ENCODE results near the gene LZTR1.

Gene LZTR1

GRCh38 chr22:20980523-20980922 is 1.6 kb upstream of the LZTR1 start:
- Histone ChIP-seq H3K27ac (replicated peaks; ENCODE audit: low read length) (no peak overlapping the region), H3K18ac (ENCODE audit: low read length) (peak overlapping the region; percentile 67), H2AFZ (ENCODE audit: low read length) (no peak overlapping the region), H3K4me2 (ENCODE audit: insufficient read depth, low read length, poor library complexity, severe bottlenecking) (no peak overlapping the region), H2BK15ac (ENCODE audit: low read length) (peak overlapping the region; percentile 81), H3K4me3 (ENCODE audit: low read length in 2 of 2) (peak overlapping the region in 1 of 2 donors; percentile 98), H2BK5ac (ENCODE audit: low read length) (no peak overlapping the region), H3K4ac (ENCODE audit: low read length) (no peak overlapping the region), H4K91ac (ENCODE audit: low read depth, low read length, poor library complexity) (peak overlapping the region; percentile 2), H4K8ac (ENCODE audit: low read depth, low read length) (no peak overlapping the region), H3K4me1 (ENCODE audit: control insufficient read depth in 2 of 2, insufficient read depth in 1 of 2, low read depth in 1 of 2, low read length in 2 of 2) (peaks cover 13 to 20% of the 10 kb centered on the region in 2 donors), H2BK120ac (ENCODE audit: low read depth, low read length) (no peak overlapping the region), H3K9ac (ENCODE audit: low read depth, low read length, poor library complexity) (no peak overlapping the region), H2AK5ac (ENCODE audit: low read depth, low read length) (peak overlapping the region; percentile 87), H3K14ac (ENCODE audit: low read length) (no peak overlapping the region), H3K79me1 (ENCODE audit: low read depth, low read length) (peaks cover 5% of the 10 kb centered on the region), H3K27me3 (ENCODE audit: control insufficient read depth in 3 of 3, insufficient read depth in 3 of 3, low read depth in 1 of 3, low read length in 3 of 3) (no peaks in the 10 kb centered on the region), H3K36me3 (replicated peaks in 1 of 2; ENCODE audit: control insufficient read depth in 2 of 2, insufficient read depth in 2 of 2, low read length in 2 of 2) (peaks cover 3 to 13% of the 10 kb centered on the region in 2 donors), H3K23ac (ENCODE audit: low read depth, low read length, poor library complexity) (peak overlapping the region; percentile 83), H2BK12ac (ENCODE audit: low read length) (peak overlapping the region; percentile 30), H3K9me3 (replicated peaks in 1 of 2; ENCODE audit: control insufficient read depth in 2 of 2, insufficient read depth in 1 of 2, low read depth in 1 of 2, low read length in 2 of 2) (peaks cover 7 to 9% of the 10 kb centered on the region in 2 donors)
- no peak for DNase-seq (ENCODE audit: low spot score)
- WGBS, 2 donors (ENCODE audit: extremely low coverage in 2 of 2, insufficient read length in 2 of 2, insufficient replicate concordance in 1 of 2), result no CpG with 5 or more reads among the region's 4 CpGs

DNA sequence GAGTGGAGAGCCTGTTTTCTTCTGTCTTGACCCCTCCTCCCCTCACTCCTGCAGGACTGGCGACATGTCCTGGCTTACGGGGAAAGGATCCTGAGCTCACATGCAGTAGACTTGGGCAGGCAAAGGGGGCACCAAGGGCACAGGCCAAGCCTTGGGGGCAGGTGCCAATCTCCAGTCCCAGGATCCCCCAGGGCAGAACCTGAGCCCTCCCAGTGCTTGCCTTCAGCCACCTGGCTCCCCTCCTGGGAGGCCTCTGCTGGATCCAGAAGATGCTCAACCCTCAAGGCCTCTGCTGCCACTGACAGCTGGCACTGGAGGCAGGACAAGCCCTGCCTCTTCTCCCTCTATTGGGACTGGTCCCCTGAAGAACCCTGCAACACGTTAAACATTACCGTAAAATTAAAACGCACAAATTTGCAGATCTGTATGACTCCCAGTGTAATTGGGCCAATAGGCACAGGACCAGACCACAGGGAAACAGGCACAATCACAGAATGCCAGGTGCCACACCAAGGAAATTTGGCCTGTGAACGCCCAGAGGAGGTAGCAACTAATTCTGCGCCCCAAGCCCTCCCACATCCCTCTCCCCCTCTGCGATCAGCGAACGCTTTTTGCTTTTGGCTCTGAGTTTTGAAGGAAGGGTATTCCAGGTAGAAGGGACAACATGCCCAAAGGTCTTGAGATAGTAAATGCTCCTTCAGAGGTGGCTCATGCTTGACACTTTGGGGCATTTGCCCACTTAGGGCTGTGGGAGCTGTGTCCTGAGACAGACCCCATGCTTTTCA is 967 bp upstream of the LZTR1 start:
- no peak overlapping the region for H2BK5ac ChIP-seq (ENCODE audit: low read length)
- H3K18ac ChIP-seq (ENCODE audit: low read length), result peak overlapping the region; percentile 45
- no peak overlapping the region for H2BK15ac ChIP-seq (ENCODE audit: low read length)
- no peak overlapping the region for H3K4ac ChIP-seq (ENCODE audit: low read length)
- no peak overlapping the region for H2BK120ac ChIP-seq (ENCODE audit: low read depth, low read length)
- H2AFZ ChIP-seq (ENCODE audit: low read length), result peak overlapping the region; percentile 99
- no peak overlapping the region for H4K8ac ChIP-seq (ENCODE audit: low read depth, low read length)
- H3K4me1 ChIP-seq (ENCODE audit: control insufficient read depth in 2 of 2, insufficient read depth in 1 of 2, low read depth in 1 of 2, low read length in 2 of 2), result peaks cover 13 to 20% of the 10 kb centered on the region in 2 donors
- H3K9me3 ChIP-seq (replicated peaks in 1 of 2; ENCODE audit: control insufficient read depth in 2 of 2, insufficient read depth in 1 of 2, low read depth in 1 of 2, low read length in 2 of 2), result peaks cover 7 to 9% of the 10 kb centered on the region in 2 donors
- no peaks in the 10 kb centered on the region for H3K27me3 ChIP-seq (ENCODE audit: control insufficient read depth in 3 of 3, insufficient read depth in 3 of 3, low read depth in 1 of 3, low read length in 3 of 3)
- peaks cover 5% of the 10 kb centered on the region for H3K79me1 ChIP-seq (ENCODE audit: low read depth, low read length)
- no peak for DNase-seq (ENCODE audit: low spot score)
- peak overlapping the region; percentile 2 for H4K91ac ChIP-seq (ENCODE audit: low read depth, low read length, poor library complexity)
- no peak overlapping the region for H3K14ac ChIP-seq (ENCODE audit: low read length)
- H3K4me2 ChIP-seq (ENCODE audit: insufficient read depth, low read length, poor library complexity, severe bottlenecking), result peak overlapping the region; percentile 68
- no CpG with 5 or more reads among the region's 10 CpGs for WGBS, 2 donors (ENCODE audit: extremely low coverage in 2 of 2, insufficient read length in 2 of 2, insufficient replicate concordance in 1 of 2)
- peak overlapping the region; percentile 88 for H3K27ac ChIP-seq (replicated peaks; ENCODE audit: low read length)
- H3K9ac ChIP-seq (ENCODE audit: low read depth, low read length, poor library complexity), result peak overlapping the region; percentile 98
- H3K36me3 ChIP-seq (replicated peaks in 1 of 2; ENCODE audit: control insufficient read depth in 2 of 2, insufficient read depth in 2 of 2, low read length in 2 of 2), result peaks cover 5 to 19% of the 10 kb centered on the region in 2 donors
- H3K23ac ChIP-seq (ENCODE audit: low read depth, low read length, poor library complexity), result peak overlapping the region; percentile 100
- peak overlapping the region; percentile 92 to 98 for H3K4me3 ChIP-seq (ENCODE audit: low read length in 2 of 2)
- H2BK12ac ChIP-seq (ENCODE audit: low read length), result no peak overlapping the region
- peak overlapping the region; percentile 9 for H2AK5ac ChIP-seq (ENCODE audit: low read depth, low read length)

DNA sequence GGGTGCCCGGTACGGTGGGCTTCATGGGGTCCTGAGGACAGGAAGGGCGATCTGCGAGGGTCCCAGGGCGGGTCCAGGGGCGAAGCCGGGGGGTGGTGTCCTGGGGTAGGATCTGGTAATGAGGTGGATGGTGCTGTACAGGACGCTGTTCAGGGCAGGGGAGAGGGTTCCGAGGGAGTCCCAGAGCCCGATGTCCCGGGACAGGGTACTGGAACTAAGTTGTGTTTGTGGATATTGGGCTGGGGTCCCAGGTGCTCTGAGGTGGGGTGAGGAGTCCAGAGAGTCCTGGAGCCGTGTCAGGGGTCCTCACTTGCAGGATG is 426 bp downstream of the LZTR1 start:
- Histone ChIP-seq H3K27ac (replicated peaks; ENCODE audit: low read length) (no peak overlapping the region), H3K27me3 (ENCODE audit: control insufficient read depth in 3 of 3, insufficient read depth in 3 of 3, low read depth in 1 of 3, low read length in 3 of 3) (no peaks in the 10 kb centered on the region), H3K23ac (ENCODE audit: low read depth, low read length, poor library complexity) (peak overlapping the region; percentile 100), H4K91ac (ENCODE audit: low read depth, low read length, poor library complexity) (no peak overlapping the region), H3K4me1 (ENCODE audit: control insufficient read depth in 2 of 2, insufficient read depth in 1 of 2, low read depth in 1 of 2, low read length in 2 of 2) (peaks cover 13 to 20% of the 10 kb centered on the region in 2 donors), H2AK5ac (ENCODE audit: low read depth, low read length) (peak overlapping the region; percentile 43), H2AFZ (ENCODE audit: low read length) (peak overlapping the region; percentile 99), H3K14ac (ENCODE audit: low read length) (peak overlapping the region; percentile 78), H2BK120ac (ENCODE audit: low read depth, low read length) (no peak overlapping the region), H2BK15ac (ENCODE audit: low read length) (peak overlapping the region; percentile 15), H3K4me2 (ENCODE audit: insufficient read depth, low read length, poor library complexity, severe bottlenecking) (peak overlapping the region; percentile 68), H2BK5ac (ENCODE audit: low read length) (peak overlapping the region; percentile 95), H3K4ac (ENCODE audit: low read length) (no peak overlapping the region), H2BK12ac (ENCODE audit: low read length) (no peak overlapping the region), H3K4me3 (ENCODE audit: low read length in 2 of 2) (peak overlapping the region; percentile 92 to 98), H3K79me1 (ENCODE audit: low read depth, low read length) (peaks cover 6% of the 10 kb centered on the region), H3K9ac (ENCODE audit: low read depth, low read length, poor library complexity) (peak overlapping the region; percentile 92), H3K18ac (ENCODE audit: low read length) (peak overlapping the region; percentile 94), H3K9me3 (replicated peaks in 1 of 2; ENCODE audit: control insufficient read depth in 2 of 2, insufficient read depth in 1 of 2, low read depth in 1 of 2, low read length in 2 of 2) (peaks cover 7 to 9% of the 10 kb centered on the region in 2 donors), H4K8ac (ENCODE audit: low read depth, low read length) (no peak overlapping the region), H3K36me3 (replicated peaks in 1 of 2; ENCODE audit: control insufficient read depth in 2 of 2, insufficient read depth in 2 of 2, low read length in 2 of 2) (peaks cover 7 to 30% of the 10 kb centered on the region in 2 donors)
- WGBS, 2 donors (ENCODE audit: extremely low coverage in 2 of 2, insufficient read length in 2 of 2, insufficient replicate concordance in 1 of 2), result no CpG with 5 or more reads among the region's 12 CpGs
- DNase-seq (ENCODE audit: low spot score), result no peak

DNA sequence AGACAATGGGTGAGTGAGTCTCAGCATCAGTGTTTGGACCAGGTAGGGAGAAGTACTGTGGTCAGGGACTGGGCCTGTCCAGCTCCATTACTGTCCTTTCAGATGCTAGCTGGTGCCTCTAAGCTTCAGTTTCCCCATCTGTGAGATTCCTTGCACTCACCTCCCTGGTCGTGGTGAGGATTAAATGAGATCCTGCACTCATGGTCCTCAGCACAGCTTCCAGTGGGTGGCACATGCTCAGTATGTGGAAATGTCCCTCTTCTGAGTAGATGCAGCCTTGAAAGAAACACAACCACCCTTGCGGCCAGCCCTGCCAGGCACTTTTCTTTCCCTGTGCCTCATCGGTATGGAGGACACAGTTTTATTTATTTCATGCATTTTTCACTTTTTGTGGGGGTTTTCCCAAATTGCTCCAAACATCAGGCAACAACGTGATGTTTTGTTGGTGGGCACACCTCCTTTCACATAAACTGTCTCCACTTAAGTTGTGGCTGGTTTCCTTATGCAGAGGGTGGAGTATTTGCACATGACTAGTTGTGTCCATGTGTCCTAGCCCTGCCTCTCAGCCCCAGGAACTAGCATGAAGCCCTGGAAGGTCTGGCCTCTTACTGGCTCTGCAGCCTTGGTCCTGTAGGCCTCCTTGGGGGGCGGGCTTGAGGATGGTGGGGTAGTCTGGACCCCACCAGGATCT is 1.1 kb downstream of the LZTR1 start:
- H3K4me3 ChIP-seq (ENCODE audit: low read length in 2 of 2), result peak overlapping the region; percentile 92 to 98
- no CpG with 5 or more reads among the region's 5 CpGs for WGBS, 2 donors (ENCODE audit: extremely low coverage in 2 of 2, insufficient read length in 2 of 2, insufficient replicate concordance in 1 of 2)

More for the DNA sequence above, 1.1 kb downstream of the LZTR1 start:
- Histone ChIP-seq H3K79me1 (ENCODE audit: low read depth, low read length) (peaks cover 8% of the 10 kb centered on the region), H3K14ac (ENCODE audit: low read length) (no peak overlapping the region), H3K9ac (ENCODE audit: low read depth, low read length, poor library complexity) (peak overlapping the region; percentile 26), H3K36me3 (replicated peaks in 1 of 2; ENCODE audit: control insufficient read depth in 2 of 2, insufficient read depth in 2 of 2, low read length in 2 of 2) (peaks cover 10 to 37% of the 10 kb centered on the region in 2 donors), H2AK5ac (ENCODE audit: low read depth, low read length) (peak overlapping the region; percentile 43), H3K27ac (replicated peaks; ENCODE audit: low read length) (no peak overlapping the region), H2BK15ac (ENCODE audit: low read length) (no peak overlapping the region), H2BK12ac (ENCODE audit: low read length) (no peak overlapping the region), H3K9me3 (replicated peaks in 1 of 2; ENCODE audit: control insufficient read depth in 2 of 2, insufficient read depth in 1 of 2, low read depth in 1 of 2, low read length in 2 of 2) (peaks cover 7 to 9% of the 10 kb centered on the region in 2 donors), H4K91ac (ENCODE audit: low read depth, low read length, poor library complexity) (no peak overlapping the region), H2AFZ (ENCODE audit: low read length) (peak overlapping the region; percentile 99), H3K4me2 (ENCODE audit: insufficient read depth, low read length, poor library complexity, severe bottlenecking) (peak overlapping the region; percentile 68), H3K18ac (ENCODE audit: low read length) (no peak overlapping the region), H3K23ac (ENCODE audit: low read depth, low read length, poor library complexity) (peak overlapping the region; percentile 70), H3K4me1 (ENCODE audit: control insufficient read depth in 2 of 2, insufficient read depth in 1 of 2, low read depth in 1 of 2, low read length in 2 of 2) (peaks cover 13 to 20% of the 10 kb centered on the region in 2 donors), H3K27me3 (ENCODE audit: control insufficient read depth in 3 of 3, insufficient read depth in 3 of 3, low read depth in 1 of 3, low read length in 3 of 3) (no peaks in the 10 kb centered on the region), H4K8ac (ENCODE audit: low read depth, low read length) (no peak overlapping the region), H2BK5ac (ENCODE audit: low read length) (no peak overlapping the region), H2BK120ac (ENCODE audit: low read depth, low read length) (no peak overlapping the region), H3K4ac (ENCODE audit: low read length) (no peak overlapping the region)
- DNase-seq (ENCODE audit: low spot score), result no peak
